HEK293 (cell line): Measurements from ENCODE around the gene FGD3.

Source experiments
- CTCF ChIA-PET: fragments of 350-600 bp; formaldehyde crosslinking; extraction: SDS; loops from one replicate; lab custom pipeline; 2021; ENCODE audit warnings: antibody characterized with exemption; lab: Yijun Ruan, JAX
- POLR2A ChIA-PET: fragments of 300-600 bp; formaldehyde crosslinking; extraction: SDS; loops from one replicate; lab custom pipeline; 2020; ENCODE audit warnings: antibody characterized with exemption, inconsistent platforms; lab: Yijun Ruan, JAX
- H3K27ac ChIP-seq: fragments of 200-500 bp; sonication (Bioruptor generic); 2 replicates; pipeline ENCODE4 v1.5.1; 2014; ENCODE audit warnings: low read depth, low read length, control low read depth, inconsistent platforms; ENCODE audit errors: extremely low read depth
- H3K36me3 ChIP-seq, 2 experiments: fragments of 200-500 bp in 1 of 2; sonication (Bioruptor generic) in 1 of 2; 1 replicate in 1 of 2; 2 replicates in 1 of 2; pipeline ENCODE4 v1.5.1; 2014 to 2017; ENCODE audit warnings: inconsistent platforms in 2 of 2, low read length in 2 of 2; ENCODE audit not compliant: control insufficient read depth in 2 of 2, insufficient read depth in 1 of 2
- H3K4me1 ChIP-seq: fragments of 200-500 bp; sonication (Bioruptor generic); 2 replicates; pipeline ENCODE4 v1.5.1; 2014; ENCODE audit warnings: mild to moderate bottlenecking, low read length, inconsistent platforms; ENCODE audit not compliant: control insufficient read depth, insufficient read depth
- H3K4me3 ChIP-seq: 2 replicates; pipeline ENCODE4 v1.5.1; 2011; ENCODE audit warnings: low read depth, mild to moderate bottlenecking, control low read depth, low read length, moderate library complexity
- H3K9me3 ChIP-seq: fragments of 200-500 bp; sonication (Bioruptor generic); 2 replicates; pipeline ENCODE4 v1.5.1; 2014; ENCODE audit warnings: low read depth, low read length, inconsistent platforms; ENCODE audit not compliant: control insufficient read depth, insufficient read depth
- KLF17 ChIP-seq: fragments of 450-650 bp; formaldehyde crosslinking; IDR thresholded peaks from 2 replicates; pipeline ENCODE4 v1.5.1; 2016; ENCODE audit warnings: missing biosample characterization, missing genetic modification characterization
- PATZ1 ChIP-seq: fragments of 450-650 bp; formaldehyde crosslinking; IDR thresholded peaks from 2 replicates; pipeline ENCODE4 v1.5.1; 2016; ENCODE audit warnings: missing biosample characterization, missing genetic modification characterization
- PRDM2 ChIP-seq: fragments of 450-650 bp; formaldehyde crosslinking; IDR thresholded peaks from 2 replicates; pipeline ENCODE4 v1.5.1; 2016; ENCODE audit warnings: missing biosample characterization, missing genetic modification characterization, borderline replicate concordance
- ZBTB11 ChIP-seq: fragments of 450-650 bp; formaldehyde crosslinking; conservative IDR thresholded peaks from 2 replicates; pipeline ENCODE4 v1.5.1; 2016; ENCODE audit warnings: low read depth, missing biosample characterization, missing genetic modification characterization
- ZNF133 ChIP-seq: fragments of 450-650 bp; formaldehyde crosslinking; IDR thresholded peaks from 2 replicates; pipeline ENCODE4 v1.5.1; 2016; ENCODE audit warnings: missing biosample characterization, missing genetic modification characterization
- ZNF169 ChIP-seq: fragments of 450-650 bp; formaldehyde crosslinking; IDR thresholded peaks from 2 replicates; pipeline ENCODE4 v1.5.1; 2016; ENCODE audit warnings: missing biosample characterization, missing genetic modification characterization
- ZNF26 ChIP-seq: fragments of 450-650 bp; formaldehyde crosslinking; IDR thresholded peaks from 2 replicates; pipeline ENCODE4 v1.5.1; 2016; ENCODE audit warnings: missing biosample characterization, missing genetic modification characterization
- ZNF366 ChIP-seq: fragments of 450-650 bp; formaldehyde crosslinking; conservative IDR thresholded peaks from 2 replicates; pipeline ENCODE4 v1.5.1; 2016; ENCODE audit warnings: missing biosample characterization, missing genetic modification characterization
- ZNF510 ChIP-seq: fragments of 450-650 bp; formaldehyde crosslinking; IDR thresholded peaks from 2 replicates; pipeline ENCODE4 v1.5.1; 2018; ENCODE audit warnings: mild to moderate bottlenecking, missing genetic modification characterization, missing biosample characterization; ENCODE audit not compliant: insufficient replicate concordance
- ZNF513 ChIP-seq: fragments of 450-650 bp; IDR thresholded peaks from 2 replicates; pipeline ENCODE4 v1.5.1; 2018; ENCODE audit warnings: missing biosample characterization, missing genetic modification characterization
- ZNF560 ChIP-seq: fragments of 450-650 bp; formaldehyde crosslinking; IDR thresholded peaks from 2 replicates; pipeline ENCODE4 v1.5.1; 2017; ENCODE audit warnings: missing biosample characterization, missing genetic modification characterization, borderline replicate concordance
- ZNF704 ChIP-seq: fragments of 450-650 bp; formaldehyde crosslinking; IDR thresholded peaks from 2 replicates; pipeline ENCODE4 v1.5.1; 2016; ENCODE audit warnings: missing biosample characterization, missing genetic modification characterization

FGD3 gene

GRCh38 chr9:93068956-93069355, 121.6 kb downstream of the FGD3 start:
- peaks cover 5% of the 10 kb centered on the region; the same call in 1 of the 2 replicates for H3K4me1 ChIP-seq
- H3K36me3 ChIP-seq, result no peaks in the 10 kb centered on the region
- H3K4me3 ChIP-seq, result no peak overlapping the region
- no peaks in the 10 kb centered on the region for H3K9me3 ChIP-seq
- POLR2A ChIA-PET, result no interaction called here
- CTCF ChIA-PET, result no interaction called here
- no peak overlapping the region for H3K27ac ChIP-seq
- TF ChIP-seq ZNF133 (tag by site-specific recombination), result no peak
- TF ChIP-seq PRDM2, result no peak
- no peak for TF ChIP-seq ZNF704 (tag by site-specific recombination)
- no peak for TF ChIP-seq ZNF26 (tag by site-specific recombination)
- TF ChIP-seq ZNF513, result no peak
- TF ChIP-seq KLF17, result no peak
- no peak for TF ChIP-seq ZNF510 (tag by site-specific recombination)
- no peak for TF ChIP-seq ZNF169 (tag by site-specific recombination)
- no peak for TF ChIP-seq PATZ1
- TF ChIP-seq ZNF560 (tag by site-specific recombination), result no peak
- TF ChIP-seq ZBTB11 (tag by site-specific recombination), result no peak
- no peak for TF ChIP-seq ZNF366
